ENCODE results near the gene TNN. TPM values are rescaled to one million over a fixed set of nuclear protein-coding genes. Genes with fewer than 3 reads are reported as not detected.

Gene TNN
- total RNA-seq, 1 experiment from 2014 or later = 0.07 TPM

GRCh38 chr1:175071276-175071943, 3.8 kb downstream of the TNN start:
- no TSS peak for BruUV-seq (replicated peaks)
- Mint-ChIP-seq H3K9me3 (ENCODE audit: low read depth, unreplicated experiment) (no peaks in the 10 kb centered on the region), H3K27ac (ENCODE audit: unreplicated experiment) (no peak overlapping the region), H3K4me3 (ENCODE audit: low read depth, unreplicated experiment) (no peak overlapping the region), H3K36me3 (ENCODE audit: insufficient read depth, unreplicated experiment) (no peaks in the 10 kb centered on the region), H3K27me3 (ENCODE audit: unreplicated experiment) (peaks cover 81% of the 10 kb centered on the region), H3K4me1 (ENCODE audit: low read depth, unreplicated experiment) (no peaks in the 10 kb centered on the region)
- CTCF ChIA-PET = no interaction called here
- intact Hi-C loops (cut with micrococcal nuclease; ENCODE audit: unreplicated experiment) = no loop called here
- TF ChIP-seq, protein P1, sequence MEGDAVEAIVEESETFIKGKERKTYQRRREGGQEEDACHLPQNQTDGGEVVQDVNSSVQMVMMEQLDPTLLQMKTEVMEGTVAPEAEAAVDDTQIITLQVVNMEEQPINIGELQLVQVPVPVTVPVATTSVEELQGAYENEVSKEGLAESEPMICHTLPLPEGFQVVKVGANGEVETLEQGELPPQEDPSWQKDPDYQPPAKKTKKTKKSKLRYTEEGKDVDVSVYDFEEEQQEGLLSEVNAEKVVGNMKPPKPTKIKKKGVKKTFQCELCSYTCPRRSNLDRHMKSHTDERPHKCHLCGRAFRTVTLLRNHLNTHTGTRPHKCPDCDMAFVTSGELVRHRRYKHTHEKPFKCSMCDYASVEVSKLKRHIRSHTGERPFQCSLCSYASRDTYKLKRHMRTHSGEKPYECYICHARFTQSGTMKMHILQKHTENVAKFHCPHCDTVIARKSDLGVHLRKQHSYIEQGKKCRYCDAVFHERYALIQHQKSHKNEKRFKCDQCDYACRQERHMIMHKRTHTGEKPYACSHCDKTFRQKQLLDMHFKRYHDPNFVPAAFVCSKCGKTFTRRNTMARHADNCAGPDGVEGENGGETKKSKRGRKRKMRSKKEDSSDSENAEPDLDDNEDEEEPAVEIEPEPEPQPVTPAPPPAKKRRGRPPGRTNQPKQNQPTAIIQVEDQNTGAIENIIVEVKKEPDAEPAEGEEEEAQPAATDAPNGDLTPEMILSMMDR (IDR thresholded peaks at IDR 0.05; ENCODE audit: unreplicated experiment) = no peak
- DNase-seq = no peak

DNA sequence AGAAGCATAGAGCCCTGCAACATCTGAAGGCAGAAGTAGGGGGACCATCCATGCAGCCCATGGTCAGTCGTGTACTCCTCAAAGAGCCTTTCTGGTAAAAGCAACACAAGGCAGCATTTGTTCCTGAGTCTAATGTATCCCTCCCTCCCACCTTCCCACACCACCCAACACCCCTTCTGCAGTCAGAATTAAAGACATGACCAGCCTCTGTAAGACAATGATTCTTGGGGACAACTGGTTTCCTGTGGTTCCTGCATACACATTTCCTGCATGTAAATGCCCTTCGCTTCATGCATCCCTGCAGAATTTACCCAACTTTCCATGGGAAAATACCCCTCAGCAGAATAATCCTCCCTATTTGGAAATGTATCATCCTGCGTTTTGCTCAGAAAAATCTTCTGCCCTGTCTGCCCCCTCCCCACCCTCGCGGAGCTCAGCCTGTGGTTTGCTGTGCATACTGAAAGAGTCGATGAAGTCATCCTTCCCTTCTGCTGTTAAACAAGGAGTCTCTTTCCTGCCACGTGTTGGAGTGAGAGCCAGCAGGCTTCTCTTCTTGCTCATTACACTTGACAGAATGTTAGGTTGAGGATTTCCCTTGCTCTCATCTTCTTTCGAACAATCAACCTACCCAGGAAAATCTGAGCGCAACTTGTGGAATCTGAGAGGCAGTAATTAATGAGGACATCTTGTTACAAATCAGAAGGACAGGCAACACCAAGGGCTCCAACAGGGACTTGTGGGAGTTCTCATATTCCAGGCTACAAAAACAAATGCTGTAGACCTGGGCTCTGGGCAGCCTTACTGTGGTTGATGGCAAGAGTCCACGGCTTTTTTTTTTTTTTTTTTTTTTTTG, 4.7 kb downstream of the TNN start:
- Mint-ChIP-seq H3K4me1 (ENCODE audit: low read depth, unreplicated experiment) (no peaks in the 10 kb centered on the region), H3K4me3 (ENCODE audit: low read depth, unreplicated experiment) (no peak overlapping the region), H3K27me3 (ENCODE audit: unreplicated experiment) (peaks cover 81% of the 10 kb centered on the region), H3K9me3 (ENCODE audit: low read depth, unreplicated experiment) (no peaks in the 10 kb centered on the region), H3K27ac (ENCODE audit: unreplicated experiment) (no peak overlapping the region), H3K36me3 (ENCODE audit: insufficient read depth, unreplicated experiment) (no peaks in the 10 kb centered on the region)
- TF ChIP-seq, protein P1 (IDR thresholded peaks at IDR 0.05; ENCODE audit: unreplicated experiment) = no peak
- DNase-seq = no peak
- BruUV-seq (replicated peaks) = no TSS peak
- CTCF ChIA-PET = no interaction called here
- intact Hi-C loops (cut with micrococcal nuclease; ENCODE audit: unreplicated experiment) = no loop called here

DNA sequence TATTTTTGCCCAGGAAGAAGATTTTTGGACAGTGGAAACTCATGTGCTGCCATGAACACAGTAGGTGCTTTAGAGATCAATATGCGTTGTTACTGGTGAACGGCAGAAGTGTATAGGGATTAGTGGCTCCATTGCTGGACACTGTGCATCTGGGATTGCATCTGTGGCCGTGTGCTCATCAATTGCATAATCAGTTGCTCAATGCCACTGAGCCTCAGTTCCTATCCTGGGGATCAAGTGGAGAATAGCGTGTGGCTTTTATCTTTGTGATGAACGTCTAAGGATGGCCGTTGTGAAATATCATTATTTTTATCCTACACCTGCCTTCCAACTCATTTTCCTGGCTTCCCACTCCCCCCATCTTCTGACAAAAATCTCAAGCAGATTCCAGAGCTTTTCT, 5.4 kb downstream of the TNN start:
- H3K4me3 Mint-ChIP-seq (ENCODE audit: low read depth, unreplicated experiment) = no peak overlapping the region
- DNase-seq = no peak
- no peaks in the 10 kb centered on the region for H3K36me3 Mint-ChIP-seq (ENCODE audit: insufficient read depth, unreplicated experiment)
- BruUV-seq (replicated peaks) = no TSS peak
- H3K27me3 Mint-ChIP-seq (ENCODE audit: unreplicated experiment) = peaks cover 83% of the 10 kb centered on the region
- H3K27ac Mint-ChIP-seq (ENCODE audit: unreplicated experiment) = no peak overlapping the region
- intact Hi-C loops (cut with micrococcal nuclease; ENCODE audit: unreplicated experiment) = no loop called here
- CTCF ChIA-PET = no interaction called here
- H3K9me3 Mint-ChIP-seq (ENCODE audit: low read depth, unreplicated experiment) = no peaks in the 10 kb centered on the region
- H3K4me1 Mint-ChIP-seq (ENCODE audit: low read depth, unreplicated experiment) = no peaks in the 10 kb centered on the region
- TF ChIP-seq, protein P1 (IDR thresholded peaks at IDR 0.05; ENCODE audit: unreplicated experiment) = no peak

DNA sequence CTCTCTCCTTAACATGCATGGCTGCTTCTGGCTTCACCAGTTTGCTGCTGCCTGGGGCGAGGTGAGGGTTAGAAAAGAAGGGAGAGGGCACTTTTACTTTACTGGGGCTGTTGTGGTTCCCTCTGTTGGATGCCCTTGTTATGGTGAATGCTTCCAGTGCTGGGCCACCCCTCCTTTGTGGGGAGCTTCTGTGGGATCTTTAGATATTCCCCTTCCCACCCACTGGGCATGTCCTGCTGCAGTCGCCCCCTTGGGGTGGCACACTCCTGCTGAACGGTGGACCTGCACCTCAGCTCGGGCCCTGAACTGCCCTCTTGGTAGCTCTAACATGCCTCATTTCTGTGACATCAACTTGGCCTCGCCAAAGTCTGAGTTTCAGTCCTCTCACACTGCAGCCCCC, 6.0 kb downstream of the TNN start:
- Mint-ChIP-seq H3K4me1 (ENCODE audit: low read depth, unreplicated experiment) (no peaks in the 10 kb centered on the region), H3K27ac (ENCODE audit: unreplicated experiment) (no peak overlapping the region), H3K4me3 (ENCODE audit: low read depth, unreplicated experiment) (no peak overlapping the region), H3K36me3 (ENCODE audit: insufficient read depth, unreplicated experiment) (no peaks in the 10 kb centered on the region), H3K27me3 (ENCODE audit: unreplicated experiment) (peaks cover 88% of the 10 kb centered on the region), H3K9me3 (ENCODE audit: low read depth, unreplicated experiment) (no peaks in the 10 kb centered on the region)
- TF ChIP-seq, protein P1 (IDR thresholded peaks at IDR 0.05; ENCODE audit: unreplicated experiment) = no peak
- no peak for DNase-seq
- CTCF ChIA-PET = no interaction called here
- BruUV-seq (replicated peaks) = no TSS peak
- intact Hi-C loops (cut with micrococcal nuclease; ENCODE audit: unreplicated experiment) = no loop called here
